ENCODE results near the gene CLEC4M.

CLEC4M gene, protein sequence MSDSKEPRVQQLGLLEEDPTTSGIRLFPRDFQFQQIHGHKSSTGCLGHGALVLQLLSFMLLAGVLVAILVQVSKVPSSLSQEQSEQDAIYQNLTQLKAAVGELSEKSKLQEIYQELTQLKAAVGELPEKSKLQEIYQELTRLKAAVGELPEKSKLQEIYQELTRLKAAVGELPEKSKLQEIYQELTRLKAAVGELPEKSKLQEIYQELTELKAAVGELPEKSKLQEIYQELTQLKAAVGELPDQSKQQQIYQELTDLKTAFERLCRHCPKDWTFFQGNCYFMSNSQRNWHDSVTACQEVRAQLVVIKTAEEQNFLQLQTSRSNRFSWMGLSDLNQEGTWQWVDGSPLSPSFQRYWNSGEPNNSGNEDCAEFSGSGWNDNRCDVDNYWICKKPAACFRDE

DNA sequence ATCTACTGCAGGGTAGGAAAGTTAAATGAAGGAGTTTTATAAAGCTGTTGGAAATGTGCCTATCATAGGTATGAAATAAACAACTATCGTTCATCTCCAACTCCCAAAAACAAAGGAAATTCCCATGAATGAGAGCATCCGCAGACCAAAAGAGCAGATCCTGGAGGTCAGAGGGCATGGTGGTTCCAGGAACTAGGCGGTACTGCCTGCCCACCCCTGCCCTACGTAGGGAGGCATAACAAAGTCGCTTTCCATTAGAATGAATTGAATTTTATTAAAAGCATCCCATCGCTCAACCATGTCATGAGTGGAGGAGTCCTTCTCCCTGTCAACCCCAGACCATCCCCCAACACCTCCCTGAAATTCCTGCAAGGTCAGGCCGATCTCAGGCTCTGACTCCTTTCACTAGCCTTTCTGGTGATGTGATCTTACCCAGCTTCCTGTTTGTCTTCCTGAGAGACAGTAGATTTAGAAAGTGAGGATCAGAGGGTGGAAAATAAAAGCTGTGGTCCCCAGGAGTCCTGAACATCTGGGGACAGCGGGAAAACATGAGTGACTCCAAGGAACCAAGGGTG lies at the start of gene CLEC4M:
Gene CLEC4M (plus strand): TSS at position 525 of the 575 bp plus-strand sequence. CDS start 24 bp downstream, at position 549.
- DNase-seq (ENCODE audit: low read depth in 2 of 2, low spot score in 1 of 2) = no peak

DNA sequence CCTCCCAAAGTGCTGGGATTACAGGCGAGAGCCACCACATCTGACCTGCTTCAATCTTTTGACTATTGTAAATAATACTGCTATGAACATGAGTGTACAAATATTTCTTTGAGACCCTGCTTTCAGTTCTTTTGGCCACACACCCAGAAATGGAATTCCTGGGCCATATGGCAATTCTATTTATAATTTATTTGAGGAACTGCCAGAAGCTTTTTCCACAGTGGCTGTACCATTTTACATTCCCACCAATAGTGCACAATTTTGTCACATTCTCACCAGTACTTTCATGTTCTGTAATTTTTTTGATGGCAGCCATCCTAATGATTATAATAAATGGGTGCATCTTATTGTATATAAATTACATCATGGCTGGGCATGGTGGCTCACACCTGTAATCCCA lies 47.4 kb upstream of the CLEC4M start:
- no peak for DNase-seq (ENCODE audit: low read depth in 2 of 2, low spot score in 1 of 2)

DNA sequence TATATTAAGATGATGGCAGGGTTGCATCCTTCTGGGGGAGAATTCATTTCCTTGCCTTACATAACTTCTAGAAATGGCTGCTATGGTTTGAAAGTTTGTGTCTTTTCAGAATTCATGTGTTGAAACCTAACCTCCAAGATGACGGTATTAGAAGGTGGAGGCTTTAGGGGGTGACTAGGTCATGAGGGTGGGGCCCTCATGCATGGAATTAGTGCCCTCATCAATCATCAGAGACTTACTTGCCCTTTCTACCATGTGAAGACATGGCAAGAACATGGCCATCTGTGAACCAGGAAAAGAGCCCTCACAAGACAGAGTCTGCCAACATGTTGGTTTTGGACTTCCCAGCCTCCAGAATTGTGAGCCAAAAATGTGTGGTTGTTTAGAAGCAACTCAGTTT lies 46.3 kb upstream of the CLEC4M start:
- DNase-seq (ENCODE audit: low read depth in 2 of 2, low spot score in 1 of 2) = no peak

DNA sequence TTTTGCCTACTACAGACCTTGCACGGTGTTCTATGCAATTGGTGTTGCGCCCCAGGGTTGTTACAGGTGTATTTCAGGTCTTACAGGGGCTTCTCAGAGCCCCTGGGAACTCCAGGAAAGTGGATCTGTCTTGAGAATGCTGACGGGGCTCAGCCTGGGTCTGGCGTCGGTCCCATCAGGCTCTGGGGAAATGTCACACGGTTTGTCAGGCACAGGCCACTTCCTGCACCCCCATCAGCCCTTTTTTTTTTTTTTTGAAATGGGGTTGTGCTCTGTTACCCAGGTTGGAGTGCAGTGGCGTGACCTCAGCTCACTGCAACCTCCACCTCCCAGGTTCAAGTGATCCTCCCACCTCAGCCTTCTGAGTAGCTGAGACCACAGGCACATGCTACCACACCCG lies 44.4 kb upstream of the CLEC4M start:
- DNase-seq (ENCODE audit: low read depth in 2 of 2, low spot score in 1 of 2) = no peak

DNA sequence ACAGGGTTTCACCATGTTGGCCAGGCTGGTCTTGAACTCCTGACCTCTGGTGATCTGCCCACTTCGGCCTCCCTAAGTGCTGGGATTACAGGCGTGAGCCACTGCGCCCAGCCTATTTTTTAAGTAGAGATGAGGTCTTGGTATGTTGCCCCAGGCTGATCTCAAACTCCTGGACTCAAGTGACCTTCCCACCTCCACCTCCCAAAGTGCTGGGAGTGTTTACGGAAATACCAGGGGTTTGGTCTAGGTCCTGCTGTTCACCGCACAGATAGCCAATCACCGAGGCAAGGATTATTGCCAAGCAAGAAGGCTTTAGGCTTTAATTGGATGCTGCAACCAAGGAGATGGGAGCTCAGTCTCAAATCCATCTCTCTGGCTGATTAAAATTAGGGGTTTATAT lies 42.7 kb upstream of the CLEC4M start:
- DNase-seq (ENCODE audit: low read depth in 2 of 2, low spot score in 1 of 2) = no peak

DNA sequence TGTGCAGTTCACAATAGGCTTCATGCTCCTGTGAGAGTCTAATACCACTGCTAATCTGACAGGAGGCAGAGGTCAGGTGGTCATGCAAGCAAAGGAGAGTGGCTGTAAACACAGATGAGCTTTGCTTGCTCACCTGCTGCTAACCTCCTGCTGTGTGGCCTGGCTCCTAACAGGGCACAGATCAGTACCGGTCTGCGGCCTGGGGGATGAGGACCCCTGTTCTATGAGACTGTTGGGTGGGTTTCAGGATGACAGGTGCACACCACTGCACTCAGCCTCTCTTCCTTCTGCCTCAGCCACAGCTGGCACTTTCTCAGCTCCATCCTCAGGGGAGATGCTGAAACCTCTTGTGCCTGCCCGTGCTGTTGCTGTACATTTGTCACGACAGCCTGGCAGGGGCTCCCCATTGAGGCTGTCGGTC lies 40.8 kb upstream of the CLEC4M start:
- DNase-seq (ENCODE audit: low read depth in 2 of 2, low spot score in 1 of 2) = no peak

DNA sequence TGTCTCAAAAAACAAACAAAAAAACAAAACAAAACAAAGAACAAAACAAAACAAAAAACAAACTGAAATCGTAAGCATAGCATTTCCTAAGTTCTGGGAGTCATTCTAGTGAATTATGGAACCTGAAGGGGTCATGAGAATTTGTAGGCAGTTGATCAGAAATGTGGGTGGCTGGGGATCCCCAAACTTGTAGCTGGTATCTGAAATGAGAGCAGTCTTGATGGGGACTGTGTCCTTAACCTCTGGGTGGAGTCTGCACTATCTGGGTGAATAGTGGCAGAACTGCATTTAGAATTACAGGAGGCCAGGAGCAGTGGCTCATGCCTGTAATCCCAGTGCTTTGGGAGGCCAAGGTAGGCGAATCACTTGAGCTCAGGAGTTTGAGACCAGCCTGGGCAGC lies 37.3 kb upstream of the CLEC4M start:
- no peak for DNase-seq (ENCODE audit: low read depth in 2 of 2, low spot score in 1 of 2)

DNA sequence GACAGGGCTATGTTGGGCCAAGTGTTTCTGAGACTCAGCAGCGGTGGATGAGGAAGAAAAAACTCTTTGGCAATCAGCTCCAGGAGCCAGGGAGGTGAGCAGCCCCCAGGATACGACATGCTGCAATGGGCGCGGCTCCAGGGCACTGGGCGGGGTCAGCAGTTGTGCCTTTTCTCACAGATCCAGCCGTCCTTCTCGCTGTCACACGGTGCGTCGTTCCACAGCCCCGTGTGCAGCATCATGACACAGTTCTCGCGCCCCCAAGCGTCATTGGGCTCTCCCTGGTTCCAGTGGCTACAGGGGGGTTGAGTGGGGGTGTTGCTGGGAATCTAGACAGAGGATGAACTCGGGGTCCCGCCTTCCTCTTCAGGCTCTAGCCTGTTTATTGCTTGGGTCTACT lies 33.8 kb upstream of the CLEC4M start:
- no peak for DNase-seq (ENCODE audit: low read depth in 2 of 2, low spot score in 1 of 2)

DNA sequence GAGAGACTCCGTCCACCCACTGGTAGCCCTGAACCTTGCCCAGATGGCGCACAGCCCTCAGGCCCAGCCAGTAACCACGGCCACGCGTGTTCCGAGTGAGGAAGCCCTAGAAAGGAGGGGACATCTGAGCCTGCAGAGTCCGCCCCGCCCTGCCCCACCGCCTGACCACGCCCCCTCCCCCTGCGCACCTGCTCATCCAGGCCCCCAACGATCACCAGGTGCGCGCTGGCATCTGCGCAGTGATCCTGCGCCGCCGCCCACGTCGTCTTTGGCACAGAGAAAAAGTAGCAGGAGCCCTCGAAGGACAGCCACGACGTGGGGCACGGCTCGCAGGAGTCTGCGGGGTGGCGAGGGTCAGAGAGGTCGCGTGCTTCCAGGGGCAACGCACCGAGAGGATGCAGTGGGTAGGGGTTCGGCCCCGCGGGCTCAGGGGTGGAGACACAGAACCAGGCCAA lies 33.2 kb upstream of the CLEC4M start:
- DNase-seq (ENCODE audit: low read depth in 2 of 2, low spot score in 1 of 2) = no peak

DNA sequence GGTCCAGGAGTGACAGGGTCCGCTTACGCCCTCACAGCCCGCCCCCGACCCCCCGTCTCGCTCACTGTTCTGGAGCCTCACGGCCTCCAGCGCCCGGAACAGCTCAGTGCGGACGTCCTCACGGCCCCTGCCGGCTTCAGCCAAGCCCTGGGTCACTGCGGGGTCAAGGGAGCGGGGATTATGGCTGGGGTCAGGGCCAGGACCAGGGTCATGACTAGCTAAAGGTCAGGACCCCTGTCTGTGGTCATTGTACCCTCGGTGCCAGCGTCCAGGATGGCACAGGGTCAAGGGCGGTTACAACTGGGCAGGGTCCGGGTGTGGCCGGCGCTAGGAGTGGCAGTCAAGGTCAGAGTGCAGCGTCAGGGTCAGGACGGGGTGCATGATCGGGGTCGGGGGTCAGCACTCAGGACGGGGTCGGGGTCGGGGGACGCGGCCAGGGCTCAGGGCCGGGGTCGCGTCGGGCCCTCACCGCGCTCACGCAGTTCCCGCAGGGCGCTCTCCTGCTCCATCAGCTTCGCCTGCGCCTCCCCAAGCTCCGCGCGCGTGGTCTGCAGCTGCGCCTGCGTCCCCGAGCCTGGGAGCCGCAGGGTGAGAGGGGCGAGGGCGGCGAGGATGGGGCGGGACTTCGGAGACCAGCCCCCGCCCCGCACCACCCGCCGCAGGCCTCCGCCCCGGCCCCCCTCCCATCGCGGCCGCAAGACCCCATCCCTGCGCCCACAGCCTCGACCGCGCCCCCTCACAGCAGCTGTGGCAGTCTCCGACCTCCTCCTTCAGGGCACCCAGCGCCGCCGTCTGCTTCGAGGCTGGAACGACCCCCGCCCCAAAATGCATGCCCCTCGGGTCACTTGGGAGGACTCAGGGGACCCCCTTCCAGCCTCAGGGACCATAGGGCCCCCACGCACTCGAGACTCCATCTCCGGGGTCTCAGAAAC lies 32.5 kb upstream of the CLEC4M start:
- no peak for DNase-seq (ENCODE audit: low read depth in 2 of 2, low spot score in 1 of 2)

DNA sequence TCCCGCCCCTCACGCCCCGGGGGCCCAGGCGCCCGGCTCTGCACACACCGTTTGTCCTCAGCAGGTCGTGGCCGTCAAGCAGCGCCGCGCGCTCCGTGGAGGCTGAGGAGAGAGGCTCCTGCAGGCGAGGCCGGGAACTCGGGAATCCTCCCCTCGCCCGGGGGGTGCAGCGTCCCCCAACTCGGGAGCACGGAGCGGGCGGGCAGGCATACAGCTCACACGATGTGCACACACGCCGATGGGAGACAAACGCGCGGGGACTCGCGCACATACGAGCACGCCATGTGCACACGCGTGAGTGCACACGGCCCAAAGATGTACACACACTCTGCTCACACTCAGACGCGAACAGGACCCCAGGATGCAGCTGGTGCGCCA lies 31.8 kb upstream of the CLEC4M start:
- DNase-seq (ENCODE audit: low read depth in 2 of 2, low spot score in 1 of 2) = no peak

DNA sequence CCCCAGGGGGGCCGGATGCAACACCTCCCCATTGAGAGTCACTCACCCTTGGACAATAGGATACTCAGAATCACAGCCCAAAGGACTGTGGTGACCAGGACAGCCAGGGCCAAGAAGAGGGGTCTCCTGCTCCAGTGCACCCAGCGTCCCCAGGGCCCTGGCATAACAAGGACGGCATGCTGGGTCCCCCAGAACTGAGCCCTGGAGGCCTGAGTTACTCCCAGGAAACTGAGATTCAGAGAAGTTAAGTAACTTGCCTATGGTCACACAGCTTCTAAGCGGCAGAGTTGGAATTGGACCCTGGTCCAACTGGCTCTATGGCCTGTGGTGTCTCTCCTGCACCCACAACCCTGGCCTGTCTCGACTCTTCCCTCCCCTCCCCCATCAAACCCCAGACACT lies 31.4 kb upstream of the CLEC4M start:
- no peak for DNase-seq (ENCODE audit: low read depth in 2 of 2, low spot score in 1 of 2)

DNA sequence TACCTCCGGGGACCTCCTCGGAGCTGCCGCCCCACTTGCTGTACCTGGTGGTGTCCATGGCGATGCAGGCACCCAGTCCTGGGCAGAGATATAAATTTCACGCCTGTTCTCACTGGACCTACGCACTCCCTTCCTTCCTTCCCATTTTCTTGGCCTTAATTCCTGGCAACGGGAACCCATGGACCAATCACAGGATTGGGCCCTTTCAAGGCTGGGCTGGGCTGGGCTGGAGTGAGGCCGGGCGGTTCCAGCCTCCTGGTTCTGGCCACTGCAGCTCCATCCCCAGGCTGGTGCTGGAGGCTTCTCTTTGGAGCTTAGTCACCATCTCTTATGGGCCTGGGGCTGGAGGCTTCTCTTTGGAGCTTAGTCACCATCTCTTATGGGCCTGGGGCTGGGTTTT lies 31.0 kb upstream of the CLEC4M start, which contains the start of gene CLEC4G:
Gene CLEC4G (minus strand): TSS at position 66 of the 400 bp plus-strand sequence. CDS start 8 bp downstream, at position 58.
- DNase-seq (ENCODE audit: low read depth in 2 of 2, low spot score in 1 of 2) = no peak

DNA sequence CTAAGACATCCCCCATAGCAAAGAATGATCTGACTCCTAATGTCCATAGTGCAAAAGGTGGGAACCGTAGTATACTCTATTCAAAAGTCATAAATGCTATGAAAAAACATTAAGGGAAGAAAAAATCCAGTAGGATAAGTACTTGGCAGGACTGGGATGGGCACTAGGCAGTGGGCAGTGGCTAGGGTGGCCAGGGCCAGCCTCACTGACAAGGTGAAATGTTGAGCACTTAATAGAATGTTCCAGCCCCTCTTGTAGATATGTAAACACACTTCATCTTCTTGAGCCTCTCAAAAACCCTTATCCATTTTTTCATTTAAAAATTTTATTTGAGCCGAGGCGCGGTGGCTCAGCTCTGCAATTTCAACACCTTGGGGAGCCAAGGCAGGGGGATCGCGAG lies 29.7 kb upstream of the CLEC4M start:
- DNase-seq (ENCODE audit: low read depth in 2 of 2, low spot score in 1 of 2) = no peak

DNA sequence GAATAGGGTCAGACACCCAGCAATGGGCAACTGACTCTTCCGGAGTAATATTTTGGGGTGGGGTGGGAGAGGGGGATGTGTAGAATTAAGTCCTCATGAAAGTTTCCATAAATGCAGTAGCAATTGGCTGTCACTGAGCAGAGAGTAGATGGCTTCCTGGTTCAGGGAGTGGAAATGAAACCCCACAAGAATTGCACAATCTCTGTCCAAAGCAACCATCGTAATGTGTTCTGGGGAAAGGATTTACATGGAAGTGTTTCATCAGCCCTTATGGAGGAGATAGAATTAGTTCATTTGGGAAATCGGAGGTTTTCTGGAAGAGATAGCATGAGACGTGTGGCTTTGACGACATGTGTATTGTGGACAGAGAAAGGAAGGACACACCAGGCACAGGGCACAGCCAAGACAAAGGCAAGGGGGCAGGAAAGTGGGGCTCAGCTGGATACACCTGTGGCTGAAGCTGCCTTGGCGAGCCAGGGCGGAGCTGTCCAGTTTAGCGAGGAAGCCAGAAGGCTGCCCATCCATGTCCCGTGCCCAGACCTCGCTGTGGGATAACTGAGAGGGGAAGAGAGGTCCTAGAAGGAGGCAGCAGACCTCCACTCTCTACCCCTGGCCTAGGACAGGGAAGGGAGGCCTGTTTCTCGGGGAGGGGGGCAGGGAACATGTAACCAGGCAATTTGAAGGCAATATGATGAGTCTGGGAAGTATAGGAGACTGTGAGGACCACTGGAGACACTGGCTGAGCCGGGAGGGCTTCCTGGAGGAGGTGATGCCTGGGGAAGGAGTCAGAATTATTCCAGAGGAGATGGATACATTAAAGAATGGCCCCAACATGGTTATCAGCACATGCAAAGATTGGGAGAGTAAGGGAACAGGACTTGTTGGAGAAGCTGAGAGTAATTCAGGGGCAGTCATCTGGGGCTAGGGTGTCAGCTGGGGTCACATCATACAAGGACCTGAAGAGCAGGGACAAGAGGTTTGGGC lies 28.5 kb upstream of the CLEC4M start:
- no peak for DNase-seq (ENCODE audit: low read depth in 2 of 2, low spot score in 1 of 2)

DNA sequence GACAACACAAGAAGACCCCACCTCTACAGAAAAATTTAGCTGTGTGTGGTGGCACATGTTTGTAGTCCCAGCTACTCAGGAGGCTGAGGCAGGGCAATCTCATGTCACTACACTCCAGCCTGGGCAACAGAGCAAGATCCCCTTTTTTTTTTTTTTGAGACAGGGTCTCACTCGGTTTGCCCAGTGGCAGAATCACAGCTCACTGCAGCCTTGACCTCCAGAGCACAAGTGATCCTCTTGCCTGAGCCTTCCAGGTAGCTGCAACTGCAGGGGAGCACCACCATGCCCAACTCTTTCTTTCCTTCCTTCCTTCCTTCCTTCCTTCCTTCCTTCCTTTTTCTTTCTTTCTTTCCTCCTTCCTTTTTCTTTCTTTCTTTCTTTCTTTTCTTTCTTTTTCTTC lies 26.9 kb upstream of the CLEC4M start:
- DNase-seq (ENCODE audit: low read depth in 2 of 2, low spot score in 1 of 2) = no peak

DNA sequence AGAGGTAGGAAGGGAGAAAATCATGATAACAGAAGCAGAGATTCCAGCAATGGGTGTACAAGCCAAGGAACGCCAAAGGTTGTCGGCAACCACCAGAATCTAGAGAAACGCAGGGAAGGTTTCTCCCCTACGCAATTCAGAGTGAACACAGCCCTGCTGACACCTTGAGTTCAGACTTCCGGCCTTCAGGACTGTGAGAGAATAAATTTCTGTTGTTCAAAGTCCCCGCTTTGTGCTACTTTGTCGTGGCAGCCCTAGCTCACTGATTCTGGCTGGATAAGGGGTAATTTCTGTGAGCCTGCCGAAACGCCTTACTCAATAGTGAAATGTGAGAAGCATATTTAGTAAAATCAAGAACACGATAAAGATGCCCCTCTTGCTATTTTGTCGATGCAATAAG lies 25.8 kb upstream of the CLEC4M start:
- DNase-seq (ENCODE audit: low read depth in 2 of 2, low spot score in 1 of 2) = no peak

DNA sequence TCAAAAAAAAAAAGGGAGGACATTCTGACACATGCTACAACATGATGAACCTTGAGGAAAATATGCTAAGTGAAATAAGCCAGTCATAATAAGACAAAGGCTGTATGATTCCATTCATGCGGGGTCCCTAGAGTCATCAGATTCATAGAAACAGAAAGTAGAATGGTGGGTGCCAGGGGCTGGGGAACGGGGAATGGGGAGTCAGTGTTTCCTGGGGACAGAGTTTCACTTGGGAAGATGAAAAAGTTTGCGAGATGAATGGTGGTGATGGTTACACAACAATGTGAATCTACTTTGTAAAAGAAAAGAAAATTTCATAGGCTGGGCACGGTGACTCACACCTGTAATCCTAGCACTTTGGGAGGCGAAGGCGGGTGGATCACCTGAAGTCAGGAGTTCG lies 25.0 kb upstream of the CLEC4M start:
- no peak for DNase-seq (ENCODE audit: low read depth in 2 of 2, low spot score in 1 of 2)

DNA sequence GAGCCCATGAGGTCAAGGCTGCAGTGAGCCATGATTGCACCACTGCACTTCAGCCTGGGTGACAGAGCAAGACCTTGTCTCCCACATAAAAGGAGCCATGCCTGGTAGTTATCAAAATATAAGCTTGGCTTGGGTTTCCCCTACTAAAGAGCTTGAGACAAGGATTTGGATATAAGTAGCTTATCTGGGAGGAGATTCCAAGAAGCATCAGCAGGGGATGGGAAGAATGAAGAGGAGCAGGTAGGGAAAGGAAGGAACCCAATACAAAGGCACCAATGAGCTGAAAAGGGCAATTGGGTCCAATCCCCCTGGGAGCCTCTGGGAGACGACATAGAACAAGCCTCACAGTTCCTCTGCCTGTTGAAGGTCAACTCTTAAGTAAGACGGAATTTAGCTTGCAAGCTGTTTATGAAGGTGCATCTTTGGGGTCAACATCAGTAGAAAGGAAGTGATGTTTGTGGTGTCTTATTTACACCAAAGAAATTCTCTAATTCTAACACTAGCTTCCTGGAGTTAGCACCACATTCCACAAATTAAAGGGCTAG lies 23.8 kb upstream of the CLEC4M start:
- no peak for DNase-seq (ENCODE audit: low read depth in 2 of 2, low spot score in 1 of 2)
